NCI-H187 treated with DMSO at 0.1 percent for 48 hours (cell line): ENCODE results near the gene SPRYD4.

Experiments
- DNase-seq: peaks from one replicate; lab custom pipeline; 2025; lab: John Stamatoyannopoulos, UW

The SPRYD4 gene

DNA sequence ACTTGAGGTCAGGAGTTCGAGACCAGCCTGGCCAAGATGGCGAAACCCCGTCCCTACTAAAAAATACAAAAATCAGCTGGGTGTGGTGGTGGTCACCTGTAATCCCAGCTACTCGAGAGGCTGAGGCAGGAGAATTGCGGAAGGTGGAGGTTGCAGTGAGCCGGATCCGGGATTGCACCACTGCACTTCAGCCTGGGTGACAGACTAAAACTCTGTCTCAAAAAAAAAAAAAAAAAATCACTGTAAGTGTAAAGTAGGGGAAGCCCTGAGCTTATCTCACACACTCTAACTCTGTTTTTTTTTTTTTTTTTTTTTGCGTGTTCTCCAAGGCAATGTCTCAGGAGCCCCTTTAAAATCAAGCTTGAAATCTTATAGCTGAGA lies 52.8 kb downstream of the SPRYD4 start:
- DNase-seq, result no peak

DNA sequence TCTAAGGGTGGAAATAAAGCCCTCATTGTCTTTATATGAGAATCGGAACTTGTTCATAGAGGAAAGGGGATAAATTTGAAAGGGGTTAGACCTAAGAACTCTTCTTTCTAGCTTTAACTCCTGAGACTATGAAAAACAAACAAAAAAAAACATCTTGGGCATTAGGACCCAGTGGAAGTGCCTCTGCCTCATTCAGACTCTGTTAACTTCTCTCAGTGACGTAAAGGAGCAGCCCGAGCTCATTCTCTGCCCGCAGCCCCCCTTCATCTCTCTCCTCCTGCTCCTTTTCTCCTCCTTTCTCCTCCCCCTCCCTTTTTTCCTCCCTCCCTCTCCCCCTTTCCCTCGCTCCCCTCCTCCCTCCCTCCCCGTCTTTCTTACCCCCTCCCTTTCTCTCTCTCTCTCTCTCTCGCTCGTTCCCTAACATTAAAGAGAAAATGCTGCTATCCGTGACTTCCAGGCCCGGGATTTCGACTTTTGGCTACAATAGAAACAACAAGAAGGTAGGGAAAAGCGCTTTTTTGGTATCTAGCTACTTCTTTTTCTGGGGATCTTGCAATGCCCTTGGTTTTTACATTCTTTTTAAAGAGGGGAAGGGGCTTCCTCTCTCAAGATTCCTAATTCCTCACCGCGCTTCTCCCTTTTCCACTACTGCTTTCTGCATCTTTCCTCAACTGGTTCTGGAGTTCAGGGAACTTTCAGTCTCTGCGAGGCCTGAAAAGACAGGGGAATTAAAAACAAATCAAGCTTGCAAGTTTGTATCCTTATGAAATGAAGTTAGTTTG lies 53.4 kb downstream of the SPRYD4 start, which contains the start of gene RBMS2:
TSS of gene RBMS2 (plus strand) at position 231 of the 782 bp plus-strand sequence. CDS start at position 435, 204 bp downstream.
- DNase-seq, result peak; percentile 50

DNA sequence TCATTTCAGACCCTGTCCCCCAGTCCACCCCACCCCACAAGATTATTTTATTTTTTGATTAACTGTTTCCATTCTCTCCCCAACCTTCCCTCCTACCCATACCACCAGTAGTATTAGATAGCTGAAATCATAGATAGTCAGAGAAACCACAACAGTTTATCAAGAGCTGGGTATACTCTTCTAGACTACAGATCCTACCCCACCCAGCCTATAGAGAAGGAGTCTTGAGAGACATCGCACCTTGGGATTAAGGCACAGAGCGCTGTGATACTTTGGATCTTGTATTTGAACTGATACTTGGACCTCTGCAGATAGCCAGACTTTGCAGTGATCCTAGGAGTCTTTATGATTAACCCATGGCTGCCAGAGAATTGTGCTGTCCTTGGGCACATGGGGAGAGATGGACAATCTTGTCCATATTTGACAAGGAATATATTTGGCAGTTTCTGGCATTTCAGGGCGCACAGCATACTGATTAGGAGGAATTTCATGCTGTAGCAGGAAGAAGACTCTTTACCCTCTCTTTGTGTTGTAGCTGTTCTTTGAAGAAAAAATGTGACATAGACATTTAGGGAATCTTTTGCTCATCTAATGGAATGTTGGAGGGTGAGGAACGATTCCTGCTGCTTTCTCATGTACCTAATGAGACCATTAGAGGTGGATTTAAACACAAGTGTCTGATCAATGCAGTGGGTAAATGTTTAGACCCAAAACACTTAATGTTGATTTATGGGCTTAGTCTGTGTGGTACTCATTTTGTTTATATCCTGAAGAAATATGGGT lies 54.2 kb downstream of the SPRYD4 start:
- no peak for DNase-seq

DNA sequence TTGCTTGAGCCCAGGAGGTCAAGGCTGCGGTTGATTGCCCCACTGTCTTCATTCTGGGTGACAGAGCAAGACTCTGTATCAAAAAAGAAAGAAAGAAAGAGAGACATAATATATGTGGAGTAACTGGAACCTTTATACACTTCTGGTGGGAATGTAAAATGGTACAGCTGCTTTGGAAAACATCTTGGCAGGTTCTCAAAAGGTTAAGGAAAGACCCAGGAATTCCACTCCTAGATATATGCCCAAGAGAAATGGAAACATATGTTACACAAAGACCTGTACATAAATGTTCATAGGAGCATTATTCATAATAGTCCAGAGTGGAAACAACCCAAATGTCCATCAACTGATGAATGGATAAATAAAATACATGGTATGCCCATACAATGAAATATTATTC lies 60.5 kb downstream of the SPRYD4 start:
- DNase-seq, result no peak
